Esophagus muscularis mucosa (tissue), 4 donors: ENCODE results near the gene ZNF365.

Experiments used
- CTCF ChIP-seq, 3 experiments: fragments of 200-600 bp in 2 of 3; fragments of 450-650 bp in 1 of 3; sonication (generic) in 2 of 3; IDR thresholded peaks; one replicate each; pipeline ENCODE4 v1.5.1; 2017 to 2019; ENCODE audit warnings: antibody characterized with exemption in 3 of 3, mild to moderate bottlenecking in 2 of 3, moderate library complexity in 1 of 3
- EP300 ChIP-seq: sonication (generic); formaldehyde crosslinking; IDR thresholded peaks from one replicate; pipeline ENCODE4 v1.6.1; 2017; ENCODE audit warnings: antibody characterized with exemption
- POLR2A ChIP-seq: fragments of 450-650 bp; IDR thresholded peaks from one replicate; pipeline ENCODE4 v1.6.1; 2017; ENCODE audit warnings: antibody characterized with exemption, moderate library complexity, mild to moderate bottlenecking, low read depth
- POLR2AphosphoS5 ChIP-seq, 2 donors: sonication (generic); formaldehyde crosslinking; IDR thresholded peaks; one replicate each; pipeline ENCODE4 v1.6.1; 2017; ENCODE audit warnings: antibody characterized with exemption in 2 of 2

- no peak for TF ChIP-seq CTCF (IDR thresholded peaks at IDR 0.05)
- no peak for TF ChIP-seq POLR2A
- no peak for TF ChIP-seq POLR2AphosphoS5 (IDR thresholded peaks at IDR 0.05)
- TF ChIP-seq EP300, result no peak
These were observed 68.9 kb downstream of the ZNF365 start for GRCh38 chr10:62442894-62443669.
